Measurements from ENCODE around the gene GPR137B. TPM values are rescaled to one million over a fixed set of nuclear protein-coding genes. Genes with fewer than 3 reads are reported as not detected.

Gene GPR137B
- total and polyA plus RNA-seq, 2 experiments from 2014 or later = 4.5 to 11.1 TPM

- TF ChIP-seq ZNF331 (CRISPR knock-in tag; IDR thresholded peaks at IDR 0.05; ENCODE audit: low read depth) = no peak
- TF ChIP-seq CREB1 (CRISPR knock-in tag; IDR thresholded peaks at IDR 0.05; ENCODE audit: low read depth) = no peak
- no peak for TF ChIP-seq REST (IDR thresholded peaks at IDR 0.05; ENCODE audit: unreplicated experiment)
- no peak for TF ChIP-seq ETS1 (IDR thresholded peaks at IDR 0.05)
- TF ChIP-seq POLR2AphosphoS5 (IDR thresholded peaks at IDR 0.05; ENCODE audit: low read depth) = no peak
- TF ChIP-seq EZH2phosphoT487 (IDR thresholded peaks at IDR 0.05; ENCODE audit: unreplicated experiment) = no peak
- TF ChIP-seq NANOG (IDR thresholded peaks at IDR 0.05; ENCODE audit: borderline replicate concordance) = no peak
- no peak for TF ChIP-seq JUNB (IDR thresholded peaks at IDR 0.05; ENCODE audit: unreplicated experiment)
These were observed 9.8 kb upstream of the GPR137B start (continued) for GRCh38 chr1:236132420-236133046.

GRCh38 chr1:236133339-236133738, 9.0 kb upstream of the GPR137B start:
- Mint-ChIP-seq H3K4me1 (peaks cover 21% of the 10 kb centered on the region), H3K27me3 (ENCODE audit: insufficient read depth, low read depth, poor library complexity) (peaks cover 10% of the 10 kb centered on the region), H3K9me3 (no peaks in the 10 kb centered on the region), H3K4me3 (no peak overlapping the region), H3K27ac (no peak overlapping the region), H3K36me3 (ENCODE audit: low read depth) (no peaks in the 10 kb centered on the region)
- Histone ChIP-seq H3K9me2 (ENCODE audit: insufficient read depth) (no peaks in the 10 kb centered on the region), H2AFZ (no peak overlapping the region), H3K79me2 (replicated peaks; ENCODE audit: insufficient read depth) (no peaks in the 10 kb centered on the region), H3K27ac (ENCODE audit: low read depth) (no peak overlapping the region), H3K27me3 (ENCODE audit: insufficient read depth) (peaks cover 5% of the 10 kb centered on the region), H3F3A (replicated peaks; ENCODE audit: low read depth) (no peaks in the 10 kb centered on the region), H3K4me1 (ENCODE audit: insufficient read depth) (peaks cover 16% of the 10 kb centered on the region), H4K20me1 (replicated peaks; ENCODE audit: insufficient read depth) (no peaks in the 10 kb centered on the region), H3K4me2 (no peak overlapping the region), H3K4me3 (no peak overlapping the region), H3K36me3 (ENCODE audit: insufficient read depth) (no peaks in the 10 kb centered on the region)
- DNase-seq (ENCODE audit: low spot score) (no peak), ATAC-seq (no peak)
- TF ChIP-seq NANOG (IDR thresholded peaks at IDR 0.05; ENCODE audit: borderline replicate concordance) = no peak
- no peak for TF ChIP-seq ETS1 (IDR thresholded peaks at IDR 0.05)
- TF ChIP-seq EZH2phosphoT487 (IDR thresholded peaks at IDR 0.05; ENCODE audit: unreplicated experiment) = no peak
- no peak for TF ChIP-seq ZNF331 (CRISPR knock-in tag; IDR thresholded peaks at IDR 0.05; ENCODE audit: low read depth)
- no peak for TF ChIP-seq STAT1 (IDR thresholded peaks at IDR 0.05; ENCODE audit: unreplicated experiment)
- TF ChIP-seq REST (IDR thresholded peaks at IDR 0.05; ENCODE audit: unreplicated experiment) = no peak
- no peak for TF ChIP-seq CREB1 (CRISPR knock-in tag; IDR thresholded peaks at IDR 0.05; ENCODE audit: low read depth)
- no peak for TF ChIP-seq JUNB (IDR thresholded peaks at IDR 0.05; ENCODE audit: unreplicated experiment)
- no peak for TF ChIP-seq CTCF (conservative IDR thresholded peaks at IDR 0.05; ENCODE audit: low read depth in 2 of 2)
